Cardiac fibroblast (primary cell): ENCODE data around the gene BCL10.

Experiments
- DNase-seq, 2 donors: peaks; one replicate each; pipeline versions ENCODE4 v3.0.0 to v3.0.0-alpha.2; 2010; ENCODE audit warnings: low read depth in 2 of 2
- H3K4me3 ChIP-seq, 2 donors: replicated peaks in 1 of 2; 1 replicate in 1 of 2; 2 replicates in 1 of 2; pipeline ENCODE4 v1.5.1; 2011; ENCODE audit warnings: low read depth in 2 of 2, low read length in 2 of 2, mild to moderate bottlenecking in 2 of 2, moderate library complexity in 1 of 2
- TF ChIP-seq, protein P1 (sequence below): IDR thresholded peaks from one replicate; pipeline ENCODE4 v1.5.1; 2011; ENCODE audit warnings: low read depth, mild to moderate bottlenecking, low read length, inconsistent platforms

BCL10 gene

DNA sequence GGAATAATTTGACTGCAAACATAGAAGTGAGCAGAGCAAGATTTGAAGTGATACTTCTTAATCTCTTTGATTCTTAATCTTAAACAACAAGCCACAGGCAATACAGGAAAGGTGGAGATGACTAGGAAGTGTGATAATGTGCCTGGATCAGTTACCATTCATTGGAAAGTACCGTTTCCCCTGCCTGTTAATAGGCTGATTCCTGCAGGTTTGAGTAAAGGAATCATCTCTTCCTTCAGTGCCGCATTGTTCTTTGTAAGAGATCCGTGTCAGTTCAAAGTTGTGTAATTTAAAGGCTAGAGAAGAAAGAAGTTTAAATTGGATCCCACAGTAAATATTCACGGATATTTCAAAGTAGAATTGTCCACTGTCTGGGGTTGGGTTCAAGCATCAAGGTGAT, 43.5 kb upstream of the BCL10 start:
- H3K4me3 ChIP-seq: no peak overlapping the region
- DNase-seq: peak in 1 of 2 donors; percentile 65
- TF ChIP-seq, protein P1, sequence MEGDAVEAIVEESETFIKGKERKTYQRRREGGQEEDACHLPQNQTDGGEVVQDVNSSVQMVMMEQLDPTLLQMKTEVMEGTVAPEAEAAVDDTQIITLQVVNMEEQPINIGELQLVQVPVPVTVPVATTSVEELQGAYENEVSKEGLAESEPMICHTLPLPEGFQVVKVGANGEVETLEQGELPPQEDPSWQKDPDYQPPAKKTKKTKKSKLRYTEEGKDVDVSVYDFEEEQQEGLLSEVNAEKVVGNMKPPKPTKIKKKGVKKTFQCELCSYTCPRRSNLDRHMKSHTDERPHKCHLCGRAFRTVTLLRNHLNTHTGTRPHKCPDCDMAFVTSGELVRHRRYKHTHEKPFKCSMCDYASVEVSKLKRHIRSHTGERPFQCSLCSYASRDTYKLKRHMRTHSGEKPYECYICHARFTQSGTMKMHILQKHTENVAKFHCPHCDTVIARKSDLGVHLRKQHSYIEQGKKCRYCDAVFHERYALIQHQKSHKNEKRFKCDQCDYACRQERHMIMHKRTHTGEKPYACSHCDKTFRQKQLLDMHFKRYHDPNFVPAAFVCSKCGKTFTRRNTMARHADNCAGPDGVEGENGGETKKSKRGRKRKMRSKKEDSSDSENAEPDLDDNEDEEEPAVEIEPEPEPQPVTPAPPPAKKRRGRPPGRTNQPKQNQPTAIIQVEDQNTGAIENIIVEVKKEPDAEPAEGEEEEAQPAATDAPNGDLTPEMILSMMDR: no peak

DNA sequence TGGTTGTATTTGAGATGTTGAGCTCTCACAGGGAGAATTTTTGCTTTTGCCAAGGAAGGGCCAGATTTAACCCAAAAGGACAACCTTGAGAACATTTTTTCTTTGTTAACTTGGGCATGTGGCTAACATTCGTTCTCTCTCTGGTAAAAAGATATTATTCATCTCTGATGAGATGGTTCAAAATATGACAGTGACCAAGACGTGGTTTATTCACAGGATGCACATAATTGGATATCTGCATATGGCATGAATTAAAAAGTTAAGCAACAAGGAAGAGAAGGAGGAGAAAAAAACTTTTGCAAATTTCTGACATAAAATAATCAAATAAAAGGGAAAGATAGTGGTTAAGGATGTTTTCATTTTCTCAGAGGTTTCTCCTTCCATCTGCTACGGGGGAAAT, 43.1 kb upstream of the BCL10 start:
- DNase-seq: peak in 1 of 2 donors; percentile 24
- H3K4me3 ChIP-seq: no peak overlapping the region
- TF ChIP-seq, protein P1: no peak

DNA sequence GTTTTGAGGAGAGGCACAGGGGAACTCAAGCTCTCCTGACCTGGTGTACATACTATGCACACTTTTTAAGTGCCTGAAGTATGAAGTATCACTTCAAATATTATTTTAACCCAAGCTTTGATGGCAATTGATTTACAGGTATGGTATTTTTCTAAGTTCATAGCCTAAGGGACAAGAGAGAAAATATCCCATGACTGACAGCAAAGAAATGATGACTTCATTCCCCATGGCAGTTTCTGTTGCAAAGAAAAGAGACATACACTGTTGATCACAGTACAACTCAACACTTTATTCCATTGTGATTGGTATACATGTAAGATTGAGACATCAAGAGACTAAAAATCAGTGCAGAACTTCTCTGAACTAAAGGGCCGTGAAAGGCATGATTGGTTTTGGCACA, 41.8 kb upstream of the BCL10 start:
- no peak for DNase-seq
- no peak overlapping the region for H3K4me3 ChIP-seq
- TF ChIP-seq, protein P1: no peak

DNA sequence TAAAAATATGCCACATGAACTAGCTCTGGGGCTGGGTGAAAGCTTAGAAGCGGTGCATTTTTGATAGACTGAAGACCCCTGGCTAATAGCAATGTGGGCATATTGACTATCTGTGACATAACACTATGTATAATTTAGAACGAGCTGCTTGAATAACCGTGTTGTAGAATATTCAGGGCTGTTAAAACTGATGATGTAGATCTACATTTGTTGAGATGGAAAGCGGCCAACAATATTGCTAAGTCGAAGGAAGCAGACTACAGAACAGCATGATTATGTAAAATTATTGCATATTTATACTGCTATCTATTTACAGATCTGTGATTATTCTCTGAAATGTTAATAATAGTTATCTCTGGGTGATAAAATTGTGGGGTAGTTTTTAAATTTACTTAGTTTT, 41.1 kb upstream of the BCL10 start:
- DNase-seq: peak; percentile 39 to 51
- TF ChIP-seq, protein P1: no peak
- H3K4me3 ChIP-seq: no peak overlapping the region

DNA sequence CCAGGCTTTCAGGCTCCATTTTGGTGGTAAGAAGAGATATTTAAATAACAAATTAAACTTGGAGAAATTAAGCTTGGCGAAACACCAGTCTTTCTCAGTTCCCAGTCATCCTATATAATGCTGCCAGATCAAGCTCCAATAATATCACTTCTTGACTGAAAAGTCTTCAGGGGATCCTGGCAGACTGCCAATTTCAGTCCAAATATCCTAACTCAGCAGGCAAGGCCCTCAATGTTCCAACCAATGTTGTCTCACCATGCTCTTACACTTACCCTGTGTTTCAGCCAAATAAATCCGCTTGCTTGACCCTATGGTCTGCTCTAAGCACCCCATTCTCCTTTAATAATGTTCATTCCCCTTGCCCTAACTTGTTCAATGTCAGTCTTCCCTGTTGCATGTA, 39.9 kb upstream of the BCL10 start:
- DNase-seq: peak in 1 of 2 donors; percentile 28
- no peak overlapping the region for H3K4me3 ChIP-seq
- TF ChIP-seq, protein P1: no peak

DNA sequence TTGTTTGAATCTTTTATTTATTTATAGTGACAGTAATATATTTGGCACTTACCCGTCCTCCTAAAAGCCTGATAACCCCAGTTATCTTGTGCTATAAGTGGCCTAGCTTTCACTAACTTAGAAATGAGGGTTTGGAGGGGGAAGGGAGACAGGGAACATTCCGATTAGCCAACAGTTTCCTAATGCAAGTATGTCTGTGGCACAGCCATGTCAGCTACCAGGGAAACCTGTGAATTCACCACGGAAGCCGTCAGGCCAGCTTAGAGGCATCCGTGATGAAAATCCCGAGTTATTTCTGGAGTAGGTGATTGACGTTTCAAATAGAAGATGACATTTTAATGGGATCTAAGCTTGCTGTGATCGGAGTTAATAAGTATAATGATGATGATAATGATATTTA, 39.4 kb upstream of the BCL10 start:
- TF ChIP-seq, protein P1: no peak
- peak; percentile 47 to 50 for DNase-seq
- no peak overlapping the region for H3K4me3 ChIP-seq

DNA sequence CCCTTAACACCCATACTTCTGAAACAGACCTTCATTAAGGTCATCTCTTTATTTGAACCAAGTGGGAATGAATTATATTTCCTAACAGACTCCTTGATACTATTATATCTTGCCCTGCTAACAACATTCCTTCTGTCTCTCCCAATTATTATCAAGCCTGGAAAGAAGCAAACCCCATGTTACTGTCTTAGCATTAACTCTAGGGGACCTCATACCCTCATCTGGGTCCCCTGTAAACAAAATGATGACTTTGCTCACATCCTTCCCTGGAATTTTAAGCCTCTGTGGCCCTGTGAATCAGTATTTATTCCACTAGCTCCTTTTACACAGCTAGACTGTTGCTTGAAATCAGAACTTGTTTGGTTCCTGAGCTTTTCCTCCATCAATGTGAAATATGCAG, 38.3 kb upstream of the BCL10 start:
- TF ChIP-seq, protein P1: no peak
- DNase-seq: peak in 1 of 2 donors; percentile 39
- H3K4me3 ChIP-seq: no peak overlapping the region
